Measurements from ENCODE around the gene RAD51B.

DNA sequence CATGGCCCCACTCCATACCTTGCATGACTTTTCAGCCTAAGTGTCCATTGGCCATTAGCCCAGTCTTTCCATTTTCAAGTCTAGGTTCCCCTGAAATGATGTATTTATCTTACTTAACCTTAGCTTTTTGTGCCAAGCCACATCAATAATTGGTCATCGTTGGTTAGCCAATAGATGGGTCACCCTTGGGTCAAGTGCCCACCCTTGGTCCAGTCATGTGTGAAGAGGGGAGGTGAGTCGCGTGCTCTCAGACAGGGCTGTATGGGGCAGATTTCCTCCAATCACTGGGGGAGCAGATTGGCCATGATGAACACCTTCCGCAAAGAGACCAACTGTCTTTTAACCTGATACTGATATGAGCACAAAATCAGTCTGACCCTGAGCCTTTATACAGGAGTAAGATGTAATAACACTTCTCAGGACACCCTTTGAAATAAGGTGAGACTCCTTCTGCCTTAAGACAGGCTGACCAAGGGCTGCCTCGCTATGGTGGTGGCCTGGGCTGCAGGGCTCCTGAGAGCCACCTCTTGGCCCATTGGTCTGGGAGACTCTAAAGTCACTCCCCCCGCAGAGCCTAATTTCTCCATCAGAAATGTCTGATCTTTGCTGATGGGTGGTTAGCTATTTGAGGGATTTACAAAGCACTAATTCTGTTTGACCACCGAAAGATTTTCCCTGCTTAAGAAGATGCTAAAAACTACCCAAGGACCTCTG is 830.1 kb downstream of the RAD51B start:
- TF ChIP-seq, protein P1, sequence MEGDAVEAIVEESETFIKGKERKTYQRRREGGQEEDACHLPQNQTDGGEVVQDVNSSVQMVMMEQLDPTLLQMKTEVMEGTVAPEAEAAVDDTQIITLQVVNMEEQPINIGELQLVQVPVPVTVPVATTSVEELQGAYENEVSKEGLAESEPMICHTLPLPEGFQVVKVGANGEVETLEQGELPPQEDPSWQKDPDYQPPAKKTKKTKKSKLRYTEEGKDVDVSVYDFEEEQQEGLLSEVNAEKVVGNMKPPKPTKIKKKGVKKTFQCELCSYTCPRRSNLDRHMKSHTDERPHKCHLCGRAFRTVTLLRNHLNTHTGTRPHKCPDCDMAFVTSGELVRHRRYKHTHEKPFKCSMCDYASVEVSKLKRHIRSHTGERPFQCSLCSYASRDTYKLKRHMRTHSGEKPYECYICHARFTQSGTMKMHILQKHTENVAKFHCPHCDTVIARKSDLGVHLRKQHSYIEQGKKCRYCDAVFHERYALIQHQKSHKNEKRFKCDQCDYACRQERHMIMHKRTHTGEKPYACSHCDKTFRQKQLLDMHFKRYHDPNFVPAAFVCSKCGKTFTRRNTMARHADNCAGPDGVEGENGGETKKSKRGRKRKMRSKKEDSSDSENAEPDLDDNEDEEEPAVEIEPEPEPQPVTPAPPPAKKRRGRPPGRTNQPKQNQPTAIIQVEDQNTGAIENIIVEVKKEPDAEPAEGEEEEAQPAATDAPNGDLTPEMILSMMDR (IDR thresholded peaks at IDR 0.05; ENCODE audit: poor library complexity): no peak
- no peak for TF ChIP-seq EZH2 (IDR thresholded peaks at IDR 0.05; ENCODE audit: borderline replicate concordance)

Data from hepatocyte (in vitro differentiated cells).